DND-41 (cell line): ENCODE data around the gene SERBP1.
"Not testable (repeated sequence)": the region's sequence is repeated elsewhere in the genome, so short reads cannot be mapped to it uniquely, and the experiment has no call there.

Source experiments
- CTCF ChIP-seq: IDR thresholded peaks from 2 replicates; pipeline ENCODE4 v1.5.1; 2012; ENCODE audit warnings: borderline replicate concordance, low read length, moderate library complexity, mild to moderate bottlenecking; ENCODE audit not compliant: poor library complexity, severe bottlenecking; ENCODE audit errors: extremely low read depth
- EZH2 ChIP-seq: IDR thresholded peaks from 3 replicates; pipeline ENCODE4 v1.6.1; 2012; ENCODE audit warnings: borderline replicate concordance, low read depth, mild to moderate bottlenecking, moderate library complexity, low read length, inconsistent platforms; ENCODE audit not compliant: severe bottlenecking

GRCh38 chr1:67413101-67413500 lies 17.1 kb downstream of the SERBP1 start:
- not testable (repeated sequence) for TF ChIP-seq CTCF, EZH2
